Omental fat pad (tissue), 4 donors: ENCODE measurements around the gene RFTN2. TPM values are rescaled to one million over a fixed set of nuclear protein-coding genes. Genes with fewer than 3 reads are reported as not detected.
A peak's percentile ranks its signal among the peaks of the same experiment; 100 is the strongest.
"Not testable (repeated sequence)": the region's sequence is repeated elsewhere in the genome, so short reads cannot be mapped to it uniquely, and the experiment has no call there.

Experiments used
- ATAC-seq: fragments of 150-250 bp; one replicate; pipeline ENCODE4 v1.9.1; 2016; ENCODE audit warnings: mild to moderate bottlenecking, moderate library complexity; ENCODE audit not compliant: low FRiP score
- DNase-seq: peaks from one replicate; pipeline ENCODE4 v3.0.0-alpha.2; 2019; ENCODE audit warnings: low spot score
- CTCF ChIP-seq, 3 donors: fragments of 450-650 bp; IDR thresholded peaks; one replicate each; pipeline ENCODE4 v1.5.1; 2016 to 2017; ENCODE audit warnings: antibody characterized with exemption in 3 of 3, mild to moderate bottlenecking in 3 of 3, moderate library complexity in 2 of 3
- total RNA-seq, 4 donors: library from RNA; depleted of rRNA; stranded (reverse); fragments of >200 nt; gene quantifications; one replicate each; pipeline ENCODE4 v1.1.0, GENCODE V29; 2016

RFTN2 gene
- total RNA-seq, 4 donors from 2014 or later: 5.3 to 27.3 (median 14.0) TPM

GRCh38 chr2:197599285-197599965 lies 76.0 kb downstream of the RFTN2 start:
- no peak for TF ChIP-seq CTCF (IDR thresholded peaks at IDR 0.05)
- ATAC-seq (peak; percentile 95), DNase-seq (no peak)

GRCh38 chr2:197598450-197598849 lies 76.9 kb downstream of the RFTN2 start:
- no peak for TF ChIP-seq CTCF (IDR thresholded peaks at IDR 0.05)
- DNase-seq: no peak
- ATAC-seq: no peak

GRCh38 chr2:197597166-197597565 lies 78.2 kb downstream of the RFTN2 start:
- TF ChIP-seq CTCF (IDR thresholded peaks at IDR 0.05): no peak
- DNase-seq: no peak
- no peak for ATAC-seq

- TF ChIP-seq CTCF (IDR thresholded peaks at IDR 0.05): no peak
- DNase-seq: no peak
- no peak for ATAC-seq
Observed at GRCh38 chr2:197596766-197597165, 78.6 kb downstream of the RFTN2 start.

GRCh38 chr2:197591339-197592072 lies 83.9 kb downstream of the RFTN2 start:
- TF ChIP-seq CTCF (IDR thresholded peaks at IDR 0.05): no peak
- ATAC-seq (no peak), DNase-seq (no peak)

- ATAC-seq, DNase-seq: not testable (repeated sequence)
Observed at GRCh38 chr2:197587255-197587654, 88.1 kb downstream of the RFTN2 start.

GRCh38 chr2:197580166-197580565 lies 95.2 kb downstream of the RFTN2 start:
- not testable (repeated sequence) for DNase-seq, ATAC-seq

- not testable (repeated sequence) for ATAC-seq, DNase-seq
Observed at GRCh38 chr2:197578294-197578693, 97.1 kb downstream of the RFTN2 start.
